Cardiac muscle cell (in vitro differentiated cells and primary cell): ENCODE data around the gene D2HGDH. TPM values are rescaled to one million over a fixed set of nuclear protein-coding genes. Genes with fewer than 3 reads are reported as not detected.
"Not testable (repeated sequence)": the region's sequence is repeated elsewhere in the genome, so short reads cannot be mapped to it uniquely, and the experiment has no call there.

Source experiments
- DNase-seq, 2 donors: peaks; one replicate each; pipeline versions ENCODE4 v3.0.0 to v3.0.0-alpha.2; 2010 to 2017; ENCODE audit warnings: low read depth in 1 of 2, low spot score in 1 of 2
- H3K27ac ChIP-seq: fragments of 200-600 bp; sonication (generic); 2 replicates; pipeline ENCODE4 v1.5.1; 2016
- H3K27me3 ChIP-seq: fragments of 200-600 bp; sonication (generic); 2 replicates; pipeline ENCODE4 v1.6.0; 2016; ENCODE audit warnings: control low read depth
- H3K36me3 ChIP-seq: fragments of 200-600 bp; sonication (generic); 2 replicates; pipeline ENCODE4 v1.5.1; 2016; ENCODE audit warnings: control low read depth
- H3K4me1 ChIP-seq: fragments of 200-600 bp; sonication (generic); 2 replicates; pipeline ENCODE4 v1.8.1; 2017; ENCODE audit warnings: low read depth, mild to moderate bottlenecking, mixed run types
- H3K4me3 ChIP-seq: fragments of 200-600 bp; sonication (generic); 2 replicates; pipeline ENCODE4 v1.5.1; 2016; ENCODE audit warnings: mild to moderate bottlenecking
- H3K9me3 ChIP-seq: fragments of 200-600 bp; sonication (generic); 2 replicates; pipeline ENCODE4 v1.5.1; 2017; ENCODE audit warnings: low read depth, mild to moderate bottlenecking, control low read depth
- CTCF ChIP-seq: IDR thresholded peaks from 2 replicates; pipeline ENCODE4 v1.5.1; 2012; ENCODE audit warnings: low read depth, mild to moderate bottlenecking, low read length
- polyA plus RNA-seq: library from polyadenylated mRNA; unstranded; fragments of >200 nt; fragmentation: Nextera tagmentation; extraction: Ambion mirVana; gene quantifications from 2 replicates; pipeline ENCODE4 v1.2.1, GENCODE V29; 2016
- total RNA-seq: library from RNA; depleted of rRNA; stranded (reverse); fragments of >200 nt; gene quantifications from 2 replicates; pipeline ENCODE4 v1.2.3, GENCODE V29; 2016

The D2HGDH gene
- total and polyA plus RNA-seq, 2 experiments from 2014 or later = 24.6 to 26.8 TPM

- Histone ChIP-seq H3K4me3 (no peak overlapping the region), H3K27me3 (peaks cover 17% of the 10 kb centered on the region), H3K9me3 (no peaks in the 10 kb centered on the region), H3K36me3 (no peaks in the 10 kb centered on the region), H3K4me1 (peaks cover 6% of the 10 kb centered on the region), H3K27ac (no peak overlapping the region)
- DNase-seq = no peak
- TF ChIP-seq CTCF = no peak
Observed at GRCh38 chr2:241802421-241803318, 68.2 kb downstream of the D2HGDH start.

GRCh38 chr2:241803387-241804325 is 69.2 kb downstream of the D2HGDH start:
- peak; percentile 67 to 74 for DNase-seq
- TF ChIP-seq CTCF = no peak
- H3K27ac ChIP-seq = no peak overlapping the region
- H3K27me3 ChIP-seq = peaks cover 17% of the 10 kb centered on the region
- H3K9me3 ChIP-seq = no peaks in the 10 kb centered on the region
- H3K4me3 ChIP-seq = peak overlapping the region; percentile 30
- peaks cover 6% of the 10 kb centered on the region for H3K4me1 ChIP-seq
- no peaks in the 10 kb centered on the region for H3K36me3 ChIP-seq

GRCh38 chr2:241804326-241805229 is 70.1 kb downstream of the D2HGDH start:
- H3K27me3 ChIP-seq = peaks cover 17% of the 10 kb centered on the region
- peaks cover 6% of the 10 kb centered on the region for H3K4me1 ChIP-seq
- no peaks in the 10 kb centered on the region for H3K9me3 ChIP-seq
- no peaks in the 10 kb centered on the region for H3K36me3 ChIP-seq
- H3K4me3 ChIP-seq = no peak overlapping the region
- DNase-seq = peak in 1 of 2 donors; percentile 61
- TF ChIP-seq CTCF = peak; percentile 24
- no peak overlapping the region for H3K27ac ChIP-seq

DNA sequence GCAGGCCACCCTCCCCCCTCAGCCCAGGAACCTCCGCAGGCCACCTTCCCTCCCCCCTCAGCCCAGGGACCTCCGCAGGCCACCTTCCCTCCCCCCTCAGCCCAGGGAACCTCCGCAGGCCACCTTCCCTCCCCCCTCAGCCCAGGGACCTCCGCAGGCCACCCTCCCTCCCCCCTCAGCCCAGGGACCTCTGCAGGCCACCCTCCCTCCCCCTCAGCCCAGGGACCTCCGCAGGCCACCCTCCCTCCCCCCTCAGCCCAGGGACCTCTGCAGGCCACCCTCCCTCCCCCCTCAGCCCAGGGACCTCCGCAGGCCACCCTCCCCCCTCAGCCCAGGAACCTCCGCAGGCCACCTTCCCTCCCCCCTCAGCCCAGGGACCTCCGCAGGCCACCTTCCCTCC is 71.8 kb downstream of the D2HGDH start:
- not testable (repeated sequence) for H3K27ac ChIP-seq, H3K4me1 ChIP-seq
- peak in 1 of 2 donors; percentile 25 for DNase-seq

DNA sequence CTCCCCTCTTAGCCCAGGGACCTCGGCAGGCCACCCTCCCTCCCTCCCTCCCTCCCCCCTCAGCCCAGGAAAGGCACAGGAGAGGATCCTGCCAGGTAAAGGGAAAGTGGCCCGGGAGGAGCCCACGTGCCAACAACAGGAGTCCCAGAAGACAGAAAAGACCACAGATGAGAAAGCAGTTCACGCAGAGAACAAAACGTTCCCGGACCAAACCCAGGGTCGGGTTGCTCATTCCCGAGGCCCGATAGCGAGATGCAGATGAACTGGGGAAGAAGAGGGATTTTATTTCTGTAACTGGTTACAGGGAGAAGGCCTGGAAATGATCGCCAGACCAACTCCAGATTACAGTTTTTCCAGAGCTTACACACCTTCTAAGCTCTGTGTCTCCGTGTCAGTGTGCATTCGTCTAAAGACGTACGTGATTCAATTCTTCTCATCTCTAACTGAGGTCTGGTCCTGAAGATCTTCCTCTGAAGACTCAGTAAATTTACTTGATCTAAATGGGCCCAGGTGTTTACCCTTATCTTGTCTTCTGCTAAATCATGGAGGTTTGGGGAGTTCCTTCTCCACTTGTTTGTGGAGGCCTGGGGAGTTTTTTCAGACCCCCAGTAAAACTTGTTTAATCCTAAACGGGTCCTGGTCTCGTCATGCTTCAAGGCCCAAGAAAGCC is 73.8 kb downstream of the D2HGDH start:
- Histone ChIP-seq H3K27me3 (peaks cover 14% of the 10 kb centered on the region), H3K4me1 (peaks cover 6% of the 10 kb centered on the region), H3K9me3 (no peaks in the 10 kb centered on the region), H3K27ac (peak overlapping the region; percentile 15), H3K4me3 (no peak overlapping the region), H3K36me3 (no peaks in the 10 kb centered on the region)
- TF ChIP-seq CTCF = no peak
- peak in 1 of 2 donors; percentile 13 for DNase-seq

More for the DNA sequence above, 71.8 kb downstream of the D2HGDH start:
- not testable (repeated sequence) for H3K9me3 ChIP-seq, H3K36me3 ChIP-seq, H3K4me3 ChIP-seq
- peaks cover 17% of the 10 kb centered on the region for H3K27me3 ChIP-seq
